ENCODE results near the gene PLCB1. TPM values are rescaled to one million over a fixed set of nuclear protein-coding genes. Genes with fewer than 3 reads are reported as not detected.

The PLCB1 gene
- polyA plus RNA-seq, 1 experiment: 13.5 TPM

GRCh38 chr20:8678098-8678776 lies 546.2 kb downstream of the PLCB1 start:
- POLR2A ChIA-PET: no interaction called here
- CTCF ChIA-PET: interaction anchor here (0.8 to 1.8 kb wide), 3 partner anchors 14 to 45 kb away, joined by 3 to 6 read pairs (median 4); no protein-coding TSS in a partner anchor
- Histone ChIP-seq H3K27me3 (ENCODE audit: control insufficient read depth, insufficient read depth, low read length) (no peaks in the 10 kb centered on the region), H3K4me3 (ENCODE audit: low read depth, low read length) (no peak overlapping the region), H3K36me3 (ENCODE audit: control insufficient read depth, insufficient read depth, low read length) (no peaks in the 10 kb centered on the region)
- no peak for TF ChIP-seq CTCF (IDR thresholded peaks at IDR 0.05; ENCODE audit: insufficient read depth, low read depth, low read length)
- DNase-seq (ENCODE audit: low read depth): no peak

GRCh38 chr20:8689337-8689736 lies 557.3 kb downstream of the PLCB1 start:
- no peaks in the 10 kb centered on the region for H3K27me3 ChIP-seq (ENCODE audit: control insufficient read depth, insufficient read depth, low read length)
- ChIA-PET CTCF (no interaction called here), POLR2A (no interaction called here)
- H3K36me3 ChIP-seq (ENCODE audit: control insufficient read depth, insufficient read depth, low read length): no peaks in the 10 kb centered on the region
- H3K4me3 ChIP-seq (ENCODE audit: low read depth, low read length): no peak overlapping the region
- no peak for TF ChIP-seq CTCF (IDR thresholded peaks at IDR 0.05; ENCODE audit: insufficient read depth, low read depth, low read length)
- no peak for DNase-seq (ENCODE audit: low read depth)

GRCh38 chr20:8690074-8690473 lies 558.0 kb downstream of the PLCB1 start:
- no peak for DNase-seq (ENCODE audit: low read depth)
- ChIA-PET CTCF (interaction anchor here (1.2 kb wide), 1 partner anchor 19 kb away, joined by 4 read pairs; no protein-coding TSS in a partner anchor), POLR2A (interaction anchor here (0.6 kb wide), 1 partner anchor 27 kb away, joined by 5 read pairs; no protein-coding TSS in a partner anchor)
- Histone ChIP-seq H3K36me3 (ENCODE audit: control insufficient read depth, insufficient read depth, low read length) (no peaks in the 10 kb centered on the region), H3K27me3 (ENCODE audit: control insufficient read depth, insufficient read depth, low read length) (no peaks in the 10 kb centered on the region), H3K4me3 (ENCODE audit: low read depth, low read length) (no peak overlapping the region)
- TF ChIP-seq CTCF (IDR thresholded peaks at IDR 0.05; ENCODE audit: insufficient read depth, low read depth, low read length): no peak

- peak; percentile 69 for DNase-seq (ENCODE audit: low read depth)
- Histone ChIP-seq H3K27me3 (ENCODE audit: control insufficient read depth, insufficient read depth, low read length) (no peaks in the 10 kb centered on the region), H3K36me3 (ENCODE audit: control insufficient read depth, insufficient read depth, low read length) (no peaks in the 10 kb centered on the region), H3K4me3 (ENCODE audit: low read depth, low read length) (no peak overlapping the region)
- ChIA-PET CTCF (interaction anchor here (0.6 to 1.6 kb wide), 3 partner anchors 9 to 322 kb away, joined by 3 to 4 read pairs (median 3); no protein-coding TSS in a partner anchor), POLR2A (interaction anchor here (1.1 kb wide), 1 partner anchor 9 kb away, joined by 3 read pairs; no protein-coding TSS in a partner anchor)
- TF ChIP-seq CTCF (IDR thresholded peaks at IDR 0.05; ENCODE audit: insufficient read depth, low read depth, low read length): no peak
Measured at GRCh38 chr20:8693709-8694108, 561.6 kb downstream of the PLCB1 start.

GRCh38 chr20:8700756-8701155 lies 568.7 kb downstream of the PLCB1 start:
- Histone ChIP-seq H3K4me3 (ENCODE audit: low read depth, low read length) (no peak overlapping the region), H3K27me3 (ENCODE audit: control insufficient read depth, insufficient read depth, low read length) (no peaks in the 10 kb centered on the region), H3K36me3 (ENCODE audit: control insufficient read depth, insufficient read depth, low read length) (no peaks in the 10 kb centered on the region)
- ChIA-PET CTCF (no interaction called here), POLR2A (no interaction called here)
- DNase-seq (ENCODE audit: low read depth): no peak
- TF ChIP-seq CTCF (IDR thresholded peaks at IDR 0.05; ENCODE audit: insufficient read depth, low read depth, low read length): no peak

All from BJ (cell line).